Epidermal melanocyte (primary cell): ENCODE data around the gene TNFRSF12A.

Experiments used
- DNase-seq: peaks from one replicate; pipeline ENCODE4 v3.0.0; 2011; ENCODE audit warnings: low spot score; ENCODE audit not compliant: insufficient read length

TNFRSF12A gene

DNA sequence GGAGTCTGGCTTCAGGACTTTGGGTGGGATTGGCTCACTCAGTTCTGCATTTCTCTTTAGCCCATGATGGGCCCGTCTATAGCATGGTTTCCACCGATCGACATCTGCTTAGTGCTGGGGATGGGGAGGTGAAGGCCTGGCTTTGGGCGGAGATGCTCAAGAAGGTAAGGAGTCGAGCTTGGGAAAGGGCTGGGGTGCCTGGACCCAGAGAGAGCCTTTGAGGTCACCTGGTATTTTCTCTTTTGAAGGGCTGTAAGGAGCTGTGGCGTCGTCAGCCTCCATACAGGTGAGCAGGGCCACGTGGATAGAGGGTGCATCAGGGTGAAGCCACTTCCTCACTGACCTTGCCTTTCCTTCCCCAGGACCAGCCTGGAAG is 5.8 kb downstream of the TNFRSF12A start:
- DNase-seq, result no peak

DNA sequence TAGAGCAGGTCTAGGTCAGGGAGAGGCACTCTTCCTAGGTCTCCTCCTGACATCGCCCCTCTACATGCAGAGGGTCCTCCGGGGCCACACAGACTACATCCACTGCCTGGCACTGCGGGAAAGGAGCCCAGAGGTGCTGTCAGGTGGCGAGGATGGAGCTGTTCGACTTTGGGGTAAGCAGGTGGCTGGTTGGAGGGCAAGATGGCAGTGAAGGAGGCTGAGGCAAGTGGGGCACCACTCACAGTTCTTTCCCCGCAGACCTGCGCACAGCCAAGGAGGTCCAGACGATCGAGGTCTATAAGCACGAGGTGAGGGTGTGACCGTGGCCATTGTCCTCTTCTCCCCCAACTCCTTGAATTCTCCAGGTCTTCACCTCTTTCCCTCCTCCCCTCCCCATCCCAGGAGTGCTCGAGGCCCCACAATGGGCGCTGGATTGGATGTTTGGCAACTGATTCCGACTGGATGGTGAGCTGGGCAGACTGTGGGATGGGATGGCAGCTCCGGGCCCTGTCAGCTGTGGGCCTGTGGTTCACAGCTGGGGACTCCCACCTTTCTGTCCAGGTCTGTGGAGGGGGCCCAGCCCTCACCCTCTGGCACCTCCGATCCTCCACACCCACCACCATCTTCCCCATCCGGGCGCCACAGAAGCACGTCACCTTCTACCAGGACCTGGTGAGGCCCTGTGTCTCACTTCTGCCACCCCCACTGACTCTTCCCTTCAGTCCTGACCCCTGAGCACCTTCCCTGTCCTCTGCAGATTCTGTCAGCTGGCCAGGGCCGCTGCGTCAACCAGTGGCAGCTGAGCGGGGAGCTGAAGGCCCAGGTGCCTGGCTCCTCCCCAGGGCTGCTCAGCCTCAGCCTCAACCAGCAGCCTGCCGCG is 6.7 kb downstream of the TNFRSF12A start:
- no peak for DNase-seq

DNA sequence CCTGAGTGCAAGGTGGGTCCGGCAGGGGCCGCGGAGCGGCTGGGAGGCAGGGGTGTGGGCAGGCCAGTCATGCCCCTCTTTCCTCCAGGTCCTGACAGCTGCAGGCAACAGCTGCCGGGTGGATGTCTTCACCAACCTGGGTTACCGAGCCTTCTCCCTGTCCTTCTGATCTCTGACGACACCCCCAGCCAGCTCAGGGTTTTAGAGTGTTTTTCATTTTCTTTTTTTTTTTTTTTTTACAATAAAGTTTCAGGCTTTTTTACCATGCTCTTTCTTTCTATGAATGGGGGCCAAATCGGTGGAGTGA is 7.3 kb downstream of the TNFRSF12A start:
- DNase-seq, result no peak

DNA sequence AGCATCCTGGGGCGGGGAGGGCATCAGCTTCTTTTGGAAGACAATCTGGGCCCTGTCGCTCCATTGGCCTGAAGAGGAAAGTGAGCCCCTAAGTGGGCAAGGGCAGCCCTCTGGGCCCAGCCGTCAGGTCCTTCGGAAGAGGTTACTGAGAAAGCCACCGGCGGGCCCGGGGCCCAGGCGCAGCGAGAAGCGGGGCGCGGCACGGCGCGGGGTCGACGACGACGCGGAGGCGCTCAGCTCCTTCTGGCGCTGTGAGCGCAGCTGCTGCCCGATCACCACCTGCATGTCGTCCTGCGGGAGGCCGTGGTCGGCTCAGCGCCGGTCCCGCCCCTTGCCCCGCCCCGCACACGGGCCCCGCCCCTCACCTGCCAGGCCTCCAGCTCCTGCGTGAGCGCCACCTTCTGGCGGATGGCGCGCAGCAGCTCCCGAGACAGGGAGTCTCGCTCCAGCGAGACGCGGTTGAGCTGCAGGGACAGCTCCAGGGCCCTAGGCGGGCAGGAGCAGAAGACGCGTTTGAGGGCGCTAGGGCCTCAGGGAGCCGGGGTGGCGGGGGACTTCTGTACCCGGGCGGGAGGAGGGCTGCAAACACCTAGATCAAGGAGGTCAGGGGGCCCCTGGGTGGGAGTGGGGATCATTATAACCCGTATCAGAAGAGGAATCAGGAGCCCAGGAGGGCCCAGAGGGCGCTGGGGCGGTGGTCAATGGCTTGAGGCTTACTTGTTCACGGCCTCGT is 8.0 kb downstream of the TNFRSF12A start:
- peak; percentile 65 for DNase-seq

DNA sequence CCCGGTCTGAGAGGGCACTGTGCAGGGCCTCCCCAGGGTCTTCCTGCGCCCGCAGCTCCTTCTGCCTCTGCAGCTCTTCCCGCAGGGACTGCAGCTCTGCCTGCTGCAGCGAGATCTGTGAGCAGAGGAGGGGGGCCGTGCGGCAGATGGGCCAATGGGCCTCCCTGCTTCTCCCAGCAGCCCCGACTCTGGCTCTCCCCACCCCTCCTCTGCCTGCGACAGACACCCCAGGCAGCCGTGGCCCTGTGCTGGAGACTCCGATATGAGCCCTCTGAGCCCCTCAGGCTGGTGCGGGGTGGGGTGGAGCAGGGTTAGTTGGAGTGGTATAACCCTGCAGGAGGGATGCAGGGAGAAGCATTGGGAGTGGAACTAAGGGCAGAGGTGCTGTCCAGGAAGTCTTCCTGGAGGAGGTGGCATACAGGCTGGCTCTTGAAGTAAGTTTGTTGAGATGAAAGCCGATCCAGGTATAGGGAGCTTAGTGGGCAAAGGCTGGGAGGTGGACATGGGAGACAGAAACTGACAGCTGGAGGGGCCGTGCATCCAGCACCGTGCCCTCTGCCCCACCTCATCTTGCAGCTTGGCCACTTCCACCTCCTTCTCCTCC is 8.7 kb downstream of the TNFRSF12A start:
- no peak for DNase-seq

DNA sequence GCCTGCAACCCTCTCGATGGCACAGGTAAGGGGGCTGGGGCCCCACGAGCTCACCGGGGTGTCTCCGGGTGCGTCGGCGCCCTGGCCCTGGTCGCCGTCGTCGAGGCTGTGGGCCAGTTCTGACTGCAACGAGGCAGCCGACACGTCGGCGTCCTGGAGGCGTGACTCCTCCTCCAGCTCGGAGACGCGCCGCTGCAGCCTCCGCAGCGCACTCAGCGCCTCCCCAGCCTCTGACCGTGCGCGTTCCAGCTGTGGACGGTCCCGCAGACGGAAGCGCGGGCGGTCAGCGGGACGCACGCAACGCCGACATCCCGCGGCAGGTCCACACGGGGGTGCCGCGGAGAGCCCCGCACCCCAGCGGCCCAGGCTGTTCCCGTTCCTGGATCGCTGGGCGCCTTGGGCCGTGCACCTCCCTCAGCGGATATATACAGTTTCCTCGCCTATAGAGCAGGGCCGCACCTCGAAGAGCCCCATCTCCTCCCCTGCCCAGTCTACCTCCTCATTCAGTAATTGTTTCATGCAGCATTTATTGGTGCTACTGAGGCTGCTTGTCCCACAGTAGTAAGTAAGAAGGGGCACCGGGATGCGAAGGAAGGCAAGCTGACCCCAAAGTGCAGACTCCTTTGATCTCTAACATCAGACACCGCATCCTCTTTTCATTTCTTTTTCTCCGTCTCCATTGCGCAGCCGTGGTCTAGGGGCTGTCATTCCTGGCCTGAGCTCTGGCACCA is 9.5 kb downstream of the TNFRSF12A start:
- no peak for DNase-seq

DNA sequence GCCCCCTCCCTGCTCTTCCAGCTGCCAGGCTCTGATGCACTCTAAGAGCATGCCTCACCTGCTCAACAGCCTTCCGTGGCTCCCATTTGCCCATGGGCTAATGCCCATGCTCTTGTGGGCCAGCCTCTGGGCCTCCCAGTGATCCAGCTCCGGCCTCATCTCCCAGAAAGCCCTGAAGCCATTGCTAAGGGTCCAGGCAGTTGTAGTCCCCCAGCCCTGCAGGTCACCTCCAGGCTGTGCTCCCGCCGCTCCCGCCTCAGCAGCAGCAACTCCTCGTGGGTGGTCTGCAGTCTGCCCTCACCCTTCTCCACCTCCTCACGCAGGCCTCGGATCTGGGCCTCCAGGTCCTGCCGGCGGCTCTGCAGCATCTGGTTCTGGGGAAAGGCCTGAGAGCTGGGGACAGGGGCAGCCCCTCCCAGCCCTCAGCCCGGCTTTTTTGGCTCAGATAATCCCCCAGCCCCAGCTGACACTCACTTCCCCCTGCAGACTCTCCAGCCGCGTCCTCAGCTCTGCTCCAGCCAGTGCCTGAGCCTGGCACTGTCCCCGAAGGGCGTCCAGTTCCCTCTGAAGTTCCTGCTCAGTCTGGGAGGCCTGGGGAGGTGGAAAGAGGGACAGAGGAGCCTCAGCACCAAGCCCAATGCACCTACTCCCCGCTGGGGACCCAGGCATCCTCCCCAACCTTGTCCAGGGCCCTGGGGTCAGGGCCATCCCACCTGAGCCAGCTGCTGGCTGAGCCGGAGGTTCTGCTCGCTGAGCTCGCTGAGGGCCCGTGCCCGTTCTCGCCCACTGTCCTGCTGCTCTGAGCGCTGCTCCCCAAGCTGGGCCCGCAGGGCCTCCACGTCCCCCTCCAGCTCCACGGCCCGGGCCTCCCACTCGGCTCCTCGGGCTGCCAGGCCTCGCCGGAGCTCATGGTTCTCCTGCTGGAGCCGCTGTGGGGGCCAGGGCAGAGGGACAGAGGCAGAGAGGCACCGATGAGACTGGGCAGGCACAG is 10.3 kb downstream of the TNFRSF12A start:
- no peak for DNase-seq

DNA sequence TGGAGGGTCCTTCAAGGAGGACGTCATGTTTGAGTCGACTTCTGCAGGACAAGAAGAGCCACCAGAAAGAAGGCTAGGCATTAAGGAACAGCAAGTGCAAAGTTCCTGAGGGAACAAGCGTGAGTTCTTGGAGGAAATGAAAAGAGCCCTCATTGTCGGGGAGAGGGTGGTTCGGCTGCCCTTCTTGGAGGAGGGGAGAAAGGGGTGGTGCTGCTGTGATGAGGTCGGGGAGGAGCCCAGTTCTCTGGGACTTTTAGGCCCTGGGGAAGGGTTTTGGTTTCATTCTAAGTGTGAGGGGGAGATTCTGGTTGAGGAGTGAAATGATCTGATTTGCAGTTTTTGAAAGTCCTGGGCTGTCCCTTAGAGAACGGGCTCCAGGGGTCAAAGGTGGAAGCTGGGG is 12.5 kb downstream of the TNFRSF12A start:
- DNase-seq, result peak; percentile 66

DNA sequence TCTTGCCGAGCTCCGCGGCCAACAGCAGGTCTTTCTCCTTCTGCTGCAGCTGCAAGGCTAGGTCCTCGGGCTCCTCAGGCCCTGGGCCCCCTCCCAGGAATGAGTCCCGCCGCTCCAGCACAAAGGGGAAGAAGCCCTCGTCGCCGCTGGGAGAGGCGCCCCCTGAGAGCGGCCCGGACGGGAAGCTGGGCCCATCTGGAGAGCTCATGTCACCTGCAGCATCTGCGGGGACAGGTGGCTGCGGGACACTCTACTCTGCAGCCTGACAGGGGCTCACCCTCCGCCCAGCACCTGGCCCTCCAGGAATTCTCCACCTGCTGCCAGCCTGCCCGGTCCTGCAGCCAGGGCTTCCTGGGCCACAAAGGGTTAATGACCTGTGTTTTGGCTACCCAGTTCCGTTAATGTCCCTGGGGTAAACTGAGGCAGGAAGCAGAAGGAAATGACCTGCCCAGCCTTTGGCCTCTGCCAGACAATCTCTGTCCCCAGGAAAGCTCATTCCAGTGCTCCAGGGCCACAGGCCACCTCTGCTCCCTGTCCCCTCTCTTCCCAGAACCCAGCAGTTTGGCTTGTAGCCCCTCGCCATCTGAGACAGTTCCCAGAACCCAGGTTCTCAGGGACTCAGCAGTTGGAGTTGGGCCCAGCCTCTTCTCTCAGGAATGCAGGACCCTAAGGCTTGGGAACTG is 15.3 kb downstream of the TNFRSF12A start:
- DNase-seq, result no peak

DNA sequence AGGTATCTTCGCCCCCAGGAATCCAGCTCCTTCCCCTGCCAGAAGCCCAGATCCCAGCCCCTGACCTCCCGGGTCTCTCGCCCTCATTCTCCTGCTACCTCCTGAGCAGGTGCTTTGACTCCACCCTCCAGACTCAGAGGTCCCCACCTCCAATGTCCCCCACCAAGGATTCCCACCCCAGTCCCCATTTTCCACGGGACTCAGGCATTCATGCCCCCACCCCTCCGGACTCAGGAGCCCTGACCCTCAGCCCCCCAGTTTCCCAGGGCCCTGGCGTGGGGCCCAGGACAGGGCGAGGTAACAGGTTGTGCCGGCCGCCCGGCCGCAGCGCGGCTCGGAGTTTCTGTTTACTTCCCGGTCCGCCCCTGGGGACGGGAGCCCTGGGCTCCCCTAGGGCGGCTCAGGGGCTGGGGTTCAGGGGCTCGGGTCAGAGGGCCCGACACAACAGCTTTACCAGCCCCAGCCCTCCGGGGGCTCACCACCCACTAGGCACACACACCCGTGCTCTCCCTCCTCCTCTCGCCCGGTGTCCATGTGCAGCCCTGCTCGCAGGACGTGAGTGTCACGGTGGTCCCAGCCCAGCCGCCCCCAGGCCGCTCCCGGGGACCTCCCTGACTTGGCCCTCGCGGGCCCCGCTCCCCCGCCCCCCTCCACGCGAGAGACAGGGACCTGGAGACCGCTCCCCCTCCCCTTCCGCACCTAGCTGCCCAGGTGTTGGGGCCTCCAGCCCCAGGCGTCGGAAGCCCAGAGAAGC is 16.0 kb downstream of the TNFRSF12A start:
- no peak for DNase-seq

DNA sequence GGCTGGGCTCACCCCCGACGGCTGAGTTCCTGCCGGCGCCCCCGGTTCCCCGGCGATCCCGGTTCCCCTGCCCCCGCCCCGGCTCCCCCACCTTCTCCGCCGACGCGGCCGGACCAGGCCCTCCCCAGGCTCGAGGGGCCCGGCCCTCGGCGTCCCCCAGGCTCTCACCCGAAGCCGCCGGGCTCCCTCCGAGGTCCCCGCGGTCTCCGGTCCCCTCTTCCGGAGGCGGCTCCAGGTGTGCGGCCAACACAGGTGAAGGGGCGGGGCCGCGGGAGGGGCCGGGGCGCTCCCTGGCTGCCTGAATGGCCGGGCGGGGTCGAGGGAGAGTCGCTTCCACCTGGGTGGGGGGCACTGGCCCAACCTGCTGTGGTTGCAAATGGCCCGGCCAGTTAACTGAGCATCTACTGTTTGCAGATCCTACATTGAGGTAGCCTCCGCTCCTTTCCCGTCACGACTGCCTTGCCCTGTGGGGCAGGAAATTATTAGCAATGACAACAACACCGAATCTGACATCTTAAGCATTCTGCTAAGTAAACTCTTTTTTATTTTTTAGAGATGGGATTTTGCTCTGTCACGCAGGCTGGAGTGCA is 16.7 kb downstream of the TNFRSF12A start, which contains the start of gene BICDL2:
Gene BICDL2 (minus strand): TSS at position 219 of the 590 bp plus-strand sequence. CDS start 1,448 bp downstream, outside the sequence.
- DNase-seq, result no peak

DNA sequence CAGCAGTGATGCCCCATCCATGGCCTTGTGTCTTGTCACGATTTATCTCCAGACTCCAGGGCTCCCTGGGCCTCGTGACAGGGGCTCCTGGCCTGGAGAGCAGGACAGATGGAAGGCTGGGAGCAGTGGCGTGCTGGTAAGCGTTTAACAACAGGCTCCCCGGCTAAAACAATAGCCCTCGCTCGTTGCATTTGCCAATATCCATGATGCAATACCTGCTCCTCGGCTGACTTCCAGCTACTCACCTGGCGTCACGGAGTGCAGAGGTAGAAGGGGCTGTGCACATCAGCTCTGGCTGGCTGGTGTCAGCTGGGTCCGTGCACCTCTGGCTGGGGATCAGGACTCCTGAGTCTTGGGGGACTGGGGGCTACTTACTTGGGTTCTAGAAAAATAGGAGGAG is 18.1 kb downstream of the TNFRSF12A start:
- no peak for DNase-seq

DNA sequence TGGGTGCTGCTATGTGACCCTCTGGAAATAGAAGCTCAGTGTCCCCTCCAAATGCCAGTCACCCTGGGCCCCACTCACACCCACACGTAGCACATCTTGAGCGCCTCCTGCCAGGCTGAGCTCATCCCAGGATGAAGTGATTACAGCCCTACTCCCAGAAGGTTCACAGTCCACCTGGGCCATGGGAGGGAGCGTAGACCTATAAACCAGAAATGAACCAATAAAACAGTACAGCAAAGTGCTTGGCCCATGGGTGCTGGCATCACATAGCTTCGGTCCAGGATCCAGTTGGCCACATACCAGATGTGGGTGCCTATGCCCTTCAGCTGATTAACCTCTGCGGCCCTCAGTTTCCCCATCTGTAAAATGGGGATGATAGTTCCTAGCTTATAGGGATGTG is 18.7 kb downstream of the TNFRSF12A start:
- no peak for DNase-seq

DNA sequence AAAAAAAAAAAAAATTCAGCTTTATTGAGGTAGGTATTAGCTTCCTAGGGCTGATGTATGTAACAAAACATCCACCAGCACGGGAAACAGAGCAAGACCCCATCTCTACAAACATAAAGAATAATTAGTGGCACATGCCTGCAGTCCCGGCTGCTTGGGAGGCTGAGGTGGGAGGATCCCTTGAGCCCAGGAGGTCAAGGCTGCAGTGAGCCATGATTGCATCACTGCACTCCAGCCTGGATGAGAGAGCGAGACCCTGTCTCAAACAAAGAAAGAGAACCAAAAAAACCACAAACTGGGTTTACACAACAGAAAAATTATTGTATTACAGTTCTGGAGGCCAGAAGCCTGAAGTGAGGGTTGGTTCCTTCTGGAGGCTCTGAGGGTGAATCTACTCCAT is 22.2 kb downstream of the TNFRSF12A start:
- no peak for DNase-seq

DNA sequence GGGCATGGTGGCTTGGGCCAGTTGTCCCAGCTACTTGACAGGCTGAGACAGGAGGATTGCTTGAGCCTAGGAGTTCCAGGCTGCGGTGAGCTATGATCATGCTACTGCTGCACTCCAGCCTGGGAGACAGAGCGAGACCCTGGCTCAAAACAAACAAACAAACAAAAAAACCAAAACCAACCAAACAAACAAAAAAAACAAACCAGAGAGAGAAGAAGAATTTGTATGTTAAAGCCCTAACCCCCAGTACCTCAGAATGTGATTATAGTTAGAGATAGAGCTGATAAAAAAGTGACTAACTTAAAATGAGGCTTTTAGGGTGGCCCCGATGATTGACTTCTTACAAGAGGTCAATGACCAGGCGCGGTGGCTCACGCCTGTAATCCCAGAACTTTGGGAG is 24.5 kb downstream of the TNFRSF12A start:
- no peak for DNase-seq

DNA sequence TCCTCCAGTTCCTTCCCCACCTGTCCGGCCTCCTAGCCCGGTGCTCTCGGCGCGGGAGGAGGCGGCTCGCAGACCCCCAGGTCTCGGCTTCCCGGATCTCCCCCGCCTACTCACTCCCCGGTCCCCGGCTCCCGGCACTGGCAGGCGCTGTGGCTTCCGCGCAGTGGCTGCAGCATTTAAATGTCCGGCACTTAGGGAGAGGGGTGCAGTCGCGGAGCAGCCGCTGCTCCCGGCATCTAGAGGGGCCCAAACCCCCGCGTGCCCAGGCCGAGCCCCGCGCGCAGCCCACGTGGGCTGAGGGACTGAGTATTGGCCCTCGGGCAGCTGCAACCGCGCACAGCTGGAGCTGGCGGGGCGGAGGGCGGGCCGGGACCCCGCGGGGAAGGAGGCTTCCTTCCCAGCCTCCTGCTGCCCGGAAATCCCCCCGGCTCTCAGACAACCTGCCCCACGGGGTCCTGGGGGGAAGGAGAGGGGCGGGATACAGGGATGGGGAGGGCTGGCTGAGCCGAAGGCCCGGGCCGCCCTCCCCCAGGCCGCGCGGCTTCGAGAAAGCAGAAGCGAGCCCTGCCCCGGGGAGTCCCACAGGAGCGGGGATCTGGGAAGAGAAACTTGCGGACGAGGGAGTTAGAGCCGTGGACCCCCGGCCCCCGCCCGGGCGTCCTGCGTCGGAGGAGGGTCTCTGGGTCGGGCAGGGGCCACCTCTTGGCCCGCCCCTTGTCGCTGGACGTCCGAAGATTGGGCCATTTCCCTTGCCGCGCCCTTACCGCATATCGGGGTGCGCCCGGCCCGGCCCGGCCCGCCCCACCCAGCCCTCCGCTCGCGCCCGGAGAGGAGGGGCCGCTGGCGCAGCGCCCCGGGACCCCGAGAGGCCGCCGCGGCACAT is 25.8 kb downstream of the TNFRSF12A start, which contains the start of gene MMP25:
Gene MMP25 (plus strand): TSS at position 804 of the 883 bp plus-strand sequence. CDS start 357 bp downstream, outside the sequence.
- no peak for DNase-seq

DNA sequence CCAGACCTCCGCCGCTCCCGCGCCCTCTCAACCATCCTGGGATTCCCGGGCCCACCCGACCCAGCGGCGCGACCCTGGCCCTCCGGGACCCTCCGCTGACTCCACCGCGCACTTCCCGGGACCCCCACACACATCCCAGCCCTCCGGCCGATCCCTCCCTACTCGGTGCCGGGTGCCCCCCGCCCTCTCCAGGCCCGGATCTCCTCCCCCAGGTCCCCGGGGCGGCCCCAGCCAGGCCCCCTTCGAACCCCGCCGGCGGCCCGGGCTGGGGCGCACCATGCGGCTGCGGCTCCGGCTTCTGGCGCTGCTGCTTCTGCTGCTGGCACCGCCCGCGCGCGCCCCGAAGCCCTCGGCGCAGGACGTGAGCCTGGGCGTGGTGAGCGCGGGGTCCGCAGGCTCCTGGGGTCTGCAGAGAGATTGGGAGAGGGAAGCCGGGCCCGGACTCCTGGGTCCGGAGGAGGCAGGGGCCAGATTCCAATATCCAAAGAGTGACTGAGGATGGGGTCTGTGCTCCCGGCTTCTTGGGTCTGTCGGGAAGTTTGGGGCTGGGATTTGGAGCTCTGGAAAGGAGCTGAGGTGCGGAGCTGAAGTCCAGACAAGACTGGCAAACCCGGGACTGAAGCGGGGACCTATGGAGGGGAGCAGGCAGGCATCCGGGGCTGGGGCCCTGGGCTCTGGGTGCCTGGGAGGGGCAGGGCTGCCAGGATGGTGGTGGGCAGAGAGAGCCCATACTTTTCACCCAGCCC is 26.6 kb downstream of the TNFRSF12A start:
- DNase-seq, result no peak
